Activated naive CD4-positive, alpha-beta T cell treated with anti-CD3 and anti-CD28 coated beads for 36 hours (primary cell): Measurements from ENCODE around the gene WFDC1. TPM values are rescaled to one million over a fixed set of nuclear protein-coding genes. Genes with fewer than 3 reads are reported as not detected.

Source experiments
- CTCF ChIA-PET: fragments of 350-600 bp; sonication (Branson Sonifier 250); formaldehyde crosslinking; loops from one replicate; lab custom pipeline; 2021; ENCODE audit warnings: antibody characterized with exemption; lab: Charles Lee
- DNase-seq: peaks from one replicate; pipeline ENCODE4 v3.0.0-alpha.2; 2020
- H3K27ac Mint-ChIP-seq: one replicate; pipeline ENCODE4 v1.8.0; 2021; ENCODE audit warnings: mild to moderate bottlenecking, mixed read lengths
- H3K27me3 Mint-ChIP-seq: one replicate; pipeline ENCODE4 v1.8.0; 2021; ENCODE audit warnings: low read depth, mixed read lengths
- H3K36me3 Mint-ChIP-seq: one replicate; pipeline ENCODE4 v1.8.0; 2021; ENCODE audit warnings: low read depth, mixed read lengths
- H3K4me1 Mint-ChIP-seq: one replicate; pipeline ENCODE4 v1.8.0; 2021; ENCODE audit warnings: low read depth, mixed read lengths
- H3K4me3 Mint-ChIP-seq: one replicate; pipeline ENCODE4 v1.8.0; 2021; ENCODE audit warnings: mild to moderate bottlenecking, moderate library complexity, mixed read lengths
- H3K9me3 Mint-ChIP-seq: one replicate; pipeline ENCODE4 v1.8.0; 2021; ENCODE audit warnings: mixed read lengths
- intact Hi-C: fragments of 100-400 bp; cut with micrococcal nuclease; formaldehyde crosslinking; loops from one replicate; pipeline ENCODE4 v1.15.1; 2023
- total RNA-seq, 2 experiments: library from RNA; stranded (reverse); gene quantifications; one replicate each; pipeline ENCODE4 v1.2.3, GENCODE V29; 2021

Gene WFDC1
- total RNA-seq, 2 experiments from 2014 or later: not detected

- Mint-ChIP-seq H3K36me3 (no peaks in the 10 kb centered on the region), H3K9me3 (peaks cover 2% of the 10 kb centered on the region), H3K4me3 (no peak overlapping the region), H3K27ac (no peak overlapping the region), H3K27me3 (peaks cover 5% of the 10 kb centered on the region), H3K4me1 (peaks cover 4% of the 10 kb centered on the region)
- DNase-seq: no peak
- CTCF ChIA-PET: no interaction called here
- intact Hi-C loops: no loop called here
Measured at GRCh38 chr16:84379008-84379708, 84.5 kb downstream of the WFDC1 start.

Other genes with a start within 250 kb of the WFDC1 start
- 10 to 100 TPM; 36.9 to 41.3 TPM for gene MBTPS1, start 177.9 kb upstream of the WFDC1 start, total RNA-seq
- gene HSDL1, start 149.7 kb upstream of the WFDC1 start, total RNA-seq: 1 to 10 TPM; 5.8 to 7.5 TPM
- gene DNAAF1, start 149.6 kb upstream of the WFDC1 start, total RNA-seq: not detected
- 10 to 100 TPM; 59.3 to 66.2 TPM for gene TAF1C, start 107.8 kb upstream of the WFDC1 start, total RNA-seq
- under 1 TPM; 0.30 to 0.45 TPM for gene ADAD2, start 103.7 kb upstream of the WFDC1 start, total RNA-seq
- not detected for gene KCNG4, start 54.9 kb upstream of the WFDC1 start, total RNA-seq
- not detected for gene ATP2C2, start 73.7 kb downstream of the WFDC1 start, total RNA-seq
- gene MEAK7, start 209.8 kb downstream of the WFDC1 start, total RNA-seq: 1 to 10 TPM; 6.3 to 7.0 TPM